GM12872 (cell line): Measurements from ENCODE around the gene PSPC1.

Experiments used
- CTCF ChIP-seq: IDR thresholded peaks from 3 replicates; pipeline ENCODE4 v1.5.1; 2011; ENCODE audit warnings: low read depth, mild to moderate bottlenecking, low read length, moderate library complexity; ENCODE audit not compliant: insufficient read depth

The PSPC1 gene

GRCh38 chr13:19661126-19661525, 121.6 kb downstream of the PSPC1 start:
- TF ChIP-seq CTCF = no peak

- TF ChIP-seq CTCF = no peak
Observed at GRCh38 chr13:19658831-19659230, 123.9 kb downstream of the PSPC1 start.

- TF ChIP-seq CTCF = no peak
Observed at GRCh38 chr13:19657872-19658591, 124.7 kb downstream of the PSPC1 start.
